GM12878 (cell line): ENCODE data around the gene DOK1.
A peak's percentile ranks its signal among the peaks of the same experiment; 100 is the strongest.

Source experiments
- BRCA1 ChIP-seq: IDR thresholded peaks from 2 replicates; pipeline ENCODE4 v1.6.1; 2011; ENCODE audit warnings: low read depth, low read length, improper control_type of control experiment
- CBFB ChIP-seq: IDR thresholded peaks from 2 replicates; pipeline ENCODE4 v1.6.1; 2016; ENCODE audit warnings: antibody characterized with exemption, low read depth
- CTCF ChIP-seq, 3 experiments: IDR thresholded peaks in 2 of 3; conservative IDR thresholded peaks in 1 of 3; 2 replicates each; pipeline ENCODE4 v1.5.1; 2011; ENCODE audit warnings: low read depth in 3 of 3, low read length in 3 of 3, mild to moderate bottlenecking in 3 of 3, control low read depth in 2 of 3, moderate library complexity in 2 of 3, inconsistent platforms in 1 of 3, mixed read lengths in 1 of 3; ENCODE audit not compliant: control insufficient read depth in 2 of 3, insufficient read depth in 1 of 3; ENCODE audit errors: extremely low read depth in 1 of 3
- NRF1 ChIP-seq: conservative IDR thresholded peaks from 2 replicates; pipeline ENCODE4 v1.6.1; 2011; ENCODE audit warnings: mild to moderate bottlenecking, low read depth, low read length, improper control_type of control experiment
- ZNF274 ChIP-seq: IDR thresholded peaks from one replicate; pipeline ENCODE4 v1.8.0; 2011; ENCODE audit not compliant: insufficient read length, insufficient read depth
- ZNF384 ChIP-seq: IDR thresholded peaks from 2 replicates; pipeline ENCODE4 v1.6.1; 2012; ENCODE audit warnings: low read depth, mild to moderate bottlenecking, low read length, improper control_type of control experiment, borderline replicate concordance

GRCh38 chr2:74544634-74545033, 9.9 kb upstream of the DOK1 start:
- TF ChIP-seq ZNF274 (no peak), BRCA1 (no peak), ZNF384 (no peak), CTCF (IDR thresholded peaks at IDR 0.05 in 2 of 3, conservative IDR thresholded peaks at IDR 0.05 in 1 of 3; ENCODE audit: control insufficient read depth in 2 of 3, extremely low read depth in 1 of 3, insufficient read depth in 1 of 3, low read depth in 3 of 3, low read length in 3 of 3) (peak; percentile 33 to 41 (median 39); a peak in 4 of 6 replicates), NRF1 (no peak), CBFB (no peak)
